GM21526 (cell line): ENCODE data around the gene GRWD1.

Experiments
- ATAC-seq: cut with Tn5 transposase; IDR thresholded peaks from one replicate; pipeline ENCODE4 v1.9.1; 2021; ENCODE audit warnings: moderate library complexity; ENCODE audit not compliant: unreplicated experiment, low FRiP score

The GRWD1 gene

GRCh38 chr19:48455171-48455907, 9.6 kb downstream of the GRWD1 start, which contains the start of gene KCNJ14:
Gene KCNJ14, plus strand, starts transcription at chr19:48455574. Its CDS starts 6,151 bp downstream, at chr19:48461725.
- no peak for ATAC-seq

DNA sequence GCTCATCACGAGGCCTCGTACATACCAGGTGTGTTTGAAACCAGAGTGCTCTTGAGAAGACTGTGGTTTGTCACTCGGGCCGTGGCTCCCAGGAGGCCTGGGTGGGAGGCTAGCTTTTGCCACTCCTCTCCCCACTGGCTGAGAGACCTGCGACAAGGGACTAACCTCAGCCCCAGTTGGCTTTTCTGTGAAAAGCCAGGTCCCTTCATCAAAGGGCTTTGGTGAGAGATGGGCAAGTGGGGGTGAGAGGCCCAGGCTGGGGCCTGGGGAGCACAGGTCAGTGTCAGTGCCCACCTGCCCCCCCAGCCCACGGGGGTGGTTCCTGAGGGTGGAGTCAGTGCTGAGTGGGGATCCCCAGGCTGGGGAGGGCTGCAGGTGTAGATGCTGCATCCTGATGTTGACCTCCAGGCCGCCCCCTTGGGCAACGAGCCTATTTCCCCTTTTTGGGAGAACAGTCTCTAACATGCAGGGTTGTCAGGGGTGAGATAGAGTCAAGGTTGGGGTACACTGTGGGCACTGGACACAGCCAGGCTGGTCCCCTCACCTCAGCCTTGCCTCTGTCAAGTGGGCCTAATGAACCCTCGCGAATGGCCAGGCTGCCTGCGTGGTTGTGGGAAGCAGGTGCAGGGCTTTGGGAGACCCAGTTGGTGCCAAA, 10.3 kb downstream of the GRWD1 start:
- no peak for ATAC-seq

DNA sequence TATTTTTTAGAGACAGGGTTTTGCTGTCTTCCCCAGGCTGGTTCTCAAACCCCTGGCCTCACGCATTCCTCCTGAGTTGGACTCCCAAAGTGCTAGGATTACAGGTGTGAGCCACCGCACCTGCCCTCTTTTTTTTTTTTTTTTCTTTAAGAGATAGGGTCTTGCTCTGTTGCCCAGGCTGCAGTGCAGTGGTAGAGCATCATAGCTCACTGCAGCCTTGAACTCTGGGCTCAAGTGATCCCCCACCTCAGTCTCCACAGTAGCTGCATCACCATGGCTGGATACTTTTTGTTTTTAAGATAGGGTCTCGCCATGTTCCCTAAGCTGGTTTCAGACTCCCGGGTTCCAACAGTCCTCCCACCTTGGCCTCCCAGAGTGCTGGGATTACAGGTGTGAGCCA, 11.1 kb downstream of the GRWD1 start:
- no peak for ATAC-seq

DNA sequence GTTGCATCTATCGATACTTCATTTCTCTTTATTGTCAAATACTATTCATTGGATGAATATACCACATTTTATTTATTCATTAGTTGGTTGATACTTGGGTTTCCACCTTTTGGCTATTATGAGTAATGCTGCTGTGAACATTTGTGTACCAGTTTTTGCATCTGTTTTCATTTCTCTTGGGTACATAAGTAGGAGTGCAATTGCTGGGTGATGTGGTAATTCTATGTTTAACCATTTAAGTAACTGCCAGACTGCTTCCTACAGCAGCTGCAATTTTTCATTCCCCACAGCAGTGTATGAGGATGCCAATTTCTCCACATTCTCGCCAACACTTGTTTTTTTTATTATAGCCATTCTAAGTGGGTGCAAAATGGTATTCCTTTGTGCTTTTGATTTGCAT, 12.2 kb downstream of the GRWD1 start:
- no peak for ATAC-seq

DNA sequence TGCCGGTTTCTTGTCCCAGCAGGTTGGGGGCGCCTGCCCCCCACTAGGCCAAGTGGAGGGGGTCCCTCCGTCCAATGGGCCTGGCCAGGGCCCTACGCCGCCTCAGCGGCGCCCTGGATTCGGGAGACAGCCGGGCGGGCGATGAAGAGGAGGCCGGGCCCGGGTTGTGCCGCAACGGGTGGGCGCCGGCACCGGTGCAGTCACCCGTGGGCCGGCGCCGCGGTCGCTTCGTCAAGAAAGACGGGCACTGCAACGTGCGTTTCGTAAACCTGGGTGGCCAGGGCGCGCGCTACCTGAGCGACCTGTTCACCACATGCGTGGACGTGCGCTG, 15.8 kb downstream of the GRWD1 start:
- ATAC-seq = no peak

DNA sequence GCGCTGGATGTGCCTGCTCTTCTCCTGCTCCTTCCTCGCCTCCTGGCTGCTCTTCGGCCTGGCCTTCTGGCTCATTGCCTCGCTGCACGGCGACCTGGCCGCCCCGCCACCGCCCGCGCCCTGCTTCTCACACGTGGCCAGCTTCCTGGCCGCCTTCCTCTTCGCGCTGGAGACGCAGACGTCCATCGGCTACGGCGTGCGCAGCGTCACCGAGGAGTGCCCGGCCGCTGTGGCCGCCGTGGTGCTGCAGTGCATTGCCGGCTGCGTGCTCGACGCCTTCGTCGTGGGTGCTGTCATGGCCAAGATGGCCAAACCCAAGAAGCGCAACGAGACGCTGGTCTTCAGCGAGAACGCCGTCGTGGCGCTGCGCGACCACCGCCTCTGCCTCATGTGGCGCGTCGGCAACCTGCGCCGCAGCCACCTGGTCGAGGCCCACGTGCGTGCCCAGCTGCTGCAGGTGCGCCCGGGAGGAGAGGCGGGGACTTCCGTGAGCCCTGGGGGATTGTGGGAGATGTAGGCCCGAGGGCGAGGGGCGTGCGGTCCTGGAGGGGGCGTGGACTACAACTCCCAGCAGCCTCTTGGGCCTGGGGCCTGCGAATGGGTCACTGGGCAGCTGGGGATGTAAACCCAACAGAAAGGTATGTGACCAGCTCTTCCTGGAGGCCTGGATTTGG, 16.3 kb downstream of the GRWD1 start:
- no peak for ATAC-seq

- no peak for ATAC-seq
These were observed 19.4 kb downstream of the GRWD1 start for GRCh38 chr19:48465215-48465614.

- no peak for ATAC-seq
These were observed 21.0 kb downstream of the GRWD1 start for GRCh38 chr19:48466561-48467325.

DNA sequence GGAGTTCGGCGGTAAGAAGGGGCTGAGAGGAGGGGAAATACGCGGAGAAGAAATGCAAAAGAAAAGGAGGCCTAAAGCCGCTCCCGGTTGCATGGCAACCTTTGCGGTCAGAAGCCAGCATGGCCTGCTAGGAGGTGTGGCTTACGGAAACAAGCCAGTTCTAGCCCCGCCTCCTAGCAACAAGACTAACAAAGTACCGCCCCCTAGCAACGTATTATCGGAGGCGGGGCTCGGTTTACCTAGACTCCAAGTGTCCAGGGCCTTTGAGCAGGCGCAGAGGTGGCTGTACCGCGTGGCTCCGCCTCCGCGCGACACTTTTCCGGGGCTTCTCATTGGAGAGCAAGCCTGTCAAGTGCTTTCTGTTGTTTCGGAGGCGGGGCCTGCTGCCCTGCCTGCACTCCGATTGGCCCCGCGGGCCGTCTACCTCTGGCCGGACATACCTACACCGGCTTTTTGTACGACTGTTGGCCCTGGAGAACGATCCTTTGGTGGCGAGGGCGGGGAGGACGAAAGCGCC, 23.0 kb downstream of the GRWD1 start:
- peak; percentile 83 for ATAC-seq

DNA sequence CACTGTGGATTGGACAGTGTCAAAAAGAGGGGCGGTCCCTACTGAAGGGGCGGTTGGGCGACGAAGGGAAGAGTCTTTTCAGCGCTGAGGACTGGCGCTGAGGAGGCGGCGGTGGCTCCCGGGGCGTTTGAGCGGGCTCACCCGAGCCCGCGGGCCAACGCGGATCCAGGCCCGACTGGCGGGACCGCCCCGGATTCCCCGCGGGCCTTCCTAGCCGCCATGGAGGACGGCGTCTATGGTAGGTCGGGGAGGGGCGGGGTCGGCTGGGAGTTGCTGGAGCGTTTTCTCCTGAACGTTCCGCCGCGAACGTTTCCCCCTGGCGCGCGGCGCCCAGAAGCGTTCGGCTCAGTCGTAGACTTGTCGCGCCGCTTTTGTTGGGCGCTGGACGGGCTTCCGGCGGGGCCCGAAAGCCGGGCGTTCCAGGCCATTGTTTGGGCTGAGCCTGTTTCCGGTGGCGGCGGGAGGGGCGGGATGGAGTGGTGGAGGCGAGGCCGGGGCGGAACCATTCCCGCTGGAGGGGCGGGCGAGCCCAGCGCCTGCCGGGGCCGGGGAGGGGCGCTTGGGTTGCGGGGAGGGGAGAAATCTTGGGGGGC, 23.6 kb downstream of the GRWD1 start, which contains the start of gene CYTH2:
TSS of gene CYTH2 (plus strand) at position 81 of the 593 bp plus-strand sequence. CDS start at position 220, 139 bp downstream.
- ATAC-seq = peak; percentile 21

DNA sequence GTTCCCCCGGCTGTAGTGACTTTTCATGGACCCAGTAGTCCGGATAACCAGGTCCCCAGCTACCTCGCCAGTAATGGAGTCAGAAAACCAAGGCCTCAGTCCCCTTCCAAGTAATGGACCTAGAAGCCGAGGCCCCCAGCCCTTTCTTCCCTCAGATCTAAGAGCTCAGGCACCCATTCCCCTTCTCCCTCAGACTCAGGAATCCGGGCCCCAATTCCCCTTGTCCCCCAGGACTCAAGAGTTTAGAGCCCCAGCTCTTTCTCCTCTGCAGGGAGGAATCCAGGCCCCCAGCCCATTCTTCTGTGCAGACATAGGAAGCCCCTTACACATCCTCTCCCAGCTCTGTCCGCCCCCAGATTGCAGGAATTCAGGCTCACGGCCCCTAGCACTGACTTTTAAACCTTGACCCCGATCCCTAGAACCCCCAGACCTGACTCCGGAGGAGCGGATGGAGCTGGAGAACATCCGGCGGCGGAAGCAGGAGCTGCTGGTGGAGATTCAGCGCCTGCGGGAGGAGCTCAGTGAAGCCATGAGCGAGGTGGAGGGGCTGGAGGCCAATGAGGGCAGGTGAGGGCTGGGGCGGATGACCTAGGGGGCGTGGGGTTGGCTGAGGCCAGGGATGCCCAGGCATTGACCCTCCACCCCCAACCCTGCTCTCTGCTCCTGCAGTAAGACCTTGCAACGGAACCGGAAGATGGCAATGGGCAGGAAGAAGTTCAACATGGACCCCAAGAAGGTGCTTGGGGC, 24.3 kb downstream of the GRWD1 start:
- no peak for ATAC-seq

DNA sequence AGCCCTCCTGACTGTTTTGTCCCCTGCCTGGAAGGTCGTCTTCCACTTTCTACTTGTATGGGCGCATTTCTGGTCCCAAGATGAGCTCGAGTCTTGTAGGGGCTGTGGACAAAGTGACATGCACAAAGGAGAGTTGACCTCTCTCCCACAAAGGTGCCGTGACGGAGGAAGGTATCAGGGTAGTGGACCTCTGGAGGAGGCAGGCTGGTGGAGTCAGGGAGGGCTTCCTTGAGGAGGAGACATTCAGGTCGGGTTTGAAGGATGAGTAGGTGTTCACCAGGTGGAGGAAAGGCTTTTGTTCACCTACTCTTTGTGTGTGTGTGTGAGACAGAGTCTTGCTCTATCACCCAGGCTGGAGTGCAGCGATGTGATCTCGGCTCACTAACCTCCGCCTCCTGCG, 25.1 kb downstream of the GRWD1 start:
- ATAC-seq = no peak

DNA sequence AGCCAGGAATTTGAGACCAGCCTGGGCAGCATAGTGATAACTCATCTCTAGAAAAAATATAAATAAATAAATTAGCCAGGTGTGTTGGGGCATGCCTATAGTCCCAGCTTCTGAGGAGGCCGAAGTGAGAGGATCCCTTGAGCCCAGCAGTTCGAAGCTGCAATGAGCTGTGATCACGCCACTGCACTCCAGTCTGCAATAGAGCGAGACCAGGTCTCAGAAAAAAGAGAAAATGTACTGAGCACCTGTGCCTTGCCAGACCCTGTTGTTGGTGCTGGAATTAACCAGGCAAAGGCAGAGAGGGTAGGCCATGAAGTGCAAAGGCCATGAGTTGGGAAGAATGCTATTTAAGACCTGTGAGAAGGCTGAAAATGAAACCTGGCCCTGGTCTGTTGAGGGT, 26.1 kb downstream of the GRWD1 start:
- no peak for ATAC-seq

DNA sequence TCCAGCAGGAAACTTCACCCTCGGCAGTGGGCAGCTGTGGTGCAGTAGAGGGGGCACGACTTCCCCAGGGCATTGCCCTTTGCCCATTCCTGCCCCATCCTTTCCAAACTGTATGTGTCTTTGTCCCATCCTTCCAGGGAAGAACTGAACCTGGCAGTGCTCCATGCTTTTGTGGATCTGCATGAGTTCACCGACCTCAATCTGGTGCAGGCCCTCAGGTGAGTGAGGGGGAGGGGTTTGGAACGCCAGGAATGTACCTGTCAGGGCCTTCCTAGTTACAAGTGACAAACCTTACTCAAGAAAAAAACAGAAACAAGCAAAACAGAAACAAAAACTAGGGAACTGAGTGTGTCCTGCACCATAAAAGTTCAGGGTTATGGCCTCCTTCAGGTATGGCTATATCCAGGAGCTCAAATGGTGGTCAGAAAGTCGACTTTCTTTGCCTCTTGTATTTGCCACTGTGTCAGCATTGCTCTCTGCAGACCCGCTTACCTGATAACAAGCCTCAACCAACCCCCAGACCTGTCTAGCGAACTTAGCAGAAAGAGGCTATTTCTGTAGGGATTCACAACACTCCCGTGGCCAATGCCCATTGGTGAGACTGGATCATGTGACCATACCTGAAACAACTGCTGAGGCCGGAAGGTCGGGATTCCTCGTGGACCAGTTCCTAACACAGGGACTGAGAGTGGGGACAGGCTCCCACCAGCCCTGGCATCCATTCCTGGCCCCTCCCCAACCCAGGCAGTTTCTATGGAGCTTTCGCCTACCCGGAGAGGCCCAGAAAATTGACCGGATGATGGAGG, 27.6 kb downstream of the GRWD1 start:
- ATAC-seq = no peak

- ATAC-seq = no peak
These were observed 28.4 kb downstream of the GRWD1 start for GRCh38 chr19:48474084-48474592.

DNA sequence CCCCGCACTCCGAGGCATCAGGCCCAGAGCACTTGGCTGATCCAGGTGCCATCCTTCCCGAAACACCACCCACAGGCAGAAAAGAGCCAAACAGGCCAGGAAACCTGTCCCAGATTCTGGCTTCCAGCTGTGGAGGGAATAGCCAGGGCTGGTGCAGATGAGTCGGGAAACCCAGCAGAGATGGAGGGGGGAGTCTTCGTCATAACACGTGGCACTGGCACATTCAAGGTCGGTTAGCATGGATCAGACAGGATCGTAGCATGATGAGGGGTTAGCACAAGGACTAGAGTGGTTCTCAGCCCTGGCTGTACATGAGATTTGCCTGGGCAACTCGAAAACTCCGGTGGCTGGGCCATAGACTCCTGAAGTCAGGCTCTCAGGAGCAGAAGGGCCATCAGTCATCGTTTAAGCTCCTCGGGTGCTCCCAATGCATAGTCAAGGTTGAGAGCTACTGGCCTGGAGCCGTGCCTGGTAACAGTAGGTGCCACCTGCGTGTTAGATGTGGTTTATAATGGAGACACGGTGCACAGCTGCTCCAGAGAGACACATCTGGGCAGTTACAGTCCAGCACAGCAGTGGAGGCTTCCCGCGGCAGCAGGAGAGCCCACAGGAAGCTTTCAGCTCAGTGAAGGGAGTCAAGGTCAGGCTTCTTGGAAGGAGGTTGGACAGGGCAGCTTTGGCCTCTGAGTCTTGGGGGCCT, 29.7 kb downstream of the GRWD1 start:
- ATAC-seq = no peak

DNA sequence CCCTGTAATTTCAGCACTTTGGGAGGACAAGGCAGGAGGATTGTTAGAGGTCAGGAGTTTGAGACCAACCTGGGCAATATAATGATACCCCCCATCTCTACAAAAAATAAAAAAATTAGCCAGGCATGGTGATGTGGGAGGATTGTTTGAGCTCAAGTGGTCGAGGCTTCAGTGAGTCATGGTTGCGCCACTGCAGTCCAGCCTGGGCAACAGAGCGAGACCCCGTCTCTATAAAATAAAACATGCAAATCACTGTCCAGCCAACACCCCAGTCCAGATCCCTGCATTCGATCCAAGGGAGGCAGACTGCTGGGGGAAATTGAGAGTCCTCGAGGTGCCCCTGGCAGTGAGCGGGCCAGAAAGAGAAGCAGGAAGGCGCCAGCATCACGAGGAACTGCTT, 30.4 kb downstream of the GRWD1 start:
- ATAC-seq = no peak

- ATAC-seq = no peak
These were observed 31.4 kb downstream of the GRWD1 start for GRCh38 chr19:48477067-48477685.
